GM21515 (cell line): ENCODE measurements around the gene GPSM1.
A peak's percentile ranks its signal among the peaks of the same experiment; 100 is the strongest.
"Not testable (repeated sequence)": the region's sequence is repeated elsewhere in the genome, so short reads cannot be mapped to it uniquely, and the experiment has no call there.

ENCODE experiments used
- ATAC-seq: cut with Tn5 transposase; IDR thresholded peaks from one replicate; pipeline ENCODE4 v1.9.1; 2021; ENCODE audit not compliant: unreplicated experiment

The GPSM1 gene

GRCh38 chr9:136392538-136393449 lies 65.5 kb downstream of the GPSM1 start:
- ATAC-seq: no peak

- no peak for ATAC-seq
Measured at GRCh38 chr9:136393531-136393930, 66.2 kb downstream of the GPSM1 start.

GRCh38 chr9:136394312-136395019 lies 67.1 kb downstream of the GPSM1 start:
- ATAC-seq: no peak

GRCh38 chr9:136395020-136395340 lies 67.6 kb downstream of the GPSM1 start:
- ATAC-seq: no peak

- ATAC-seq: no peak
Measured at GRCh38 chr9:136395345-136396218, 68.2 kb downstream of the GPSM1 start.

- ATAC-seq: no peak
Measured at GRCh38 chr9:136396219-136396515, 68.8 kb downstream of the GPSM1 start.

GRCh38 chr9:136397643-136398042 lies 70.3 kb downstream of the GPSM1 start:
- no peak for ATAC-seq

GRCh38 chr9:136398286-136398685 lies 70.9 kb downstream of the GPSM1 start:
- ATAC-seq: no peak

GRCh38 chr9:136399176-136400037 lies 72.1 kb downstream of the GPSM1 start:
- ATAC-seq: peak; percentile 26

- ATAC-seq: peak; percentile 49
Measured at GRCh38 chr9:136400038-136400834, 72.9 kb downstream of the GPSM1 start, which contains the start of gene SNAPC4. Gene SNAPC4 (minus strand): TSS chr9:136400170. CDS start chr9:136398428, 1,742 bp downstream.

- ATAC-seq: no peak
Measured at GRCh38 chr9:136401173-136401922, 74.0 kb downstream of the GPSM1 start.

- ATAC-seq: no peak
Measured at GRCh38 chr9:136402067-136402466, 74.7 kb downstream of the GPSM1 start.

GRCh38 chr9:136403538-136403914 lies 76.2 kb downstream of the GPSM1 start:
- no peak for ATAC-seq

- ATAC-seq: no peak
Measured at GRCh38 chr9:136403915-136404800, 76.8 kb downstream of the GPSM1 start.

GRCh38 chr9:136404801-136405136 lies 77.4 kb downstream of the GPSM1 start:
- ATAC-seq: no peak

- no peak for ATAC-seq
Measured at GRCh38 chr9:136405481-136405880, 78.1 kb downstream of the GPSM1 start.

GRCh38 chr9:136405904-136406303 lies 78.6 kb downstream of the GPSM1 start:
- ATAC-seq: not testable (repeated sequence)

GRCh38 chr9:136407061-136407460 lies 79.7 kb downstream of the GPSM1 start:
- ATAC-seq: not testable (repeated sequence)
